ENCODE data around the gene FAM200A. TPM values are rescaled to one million over a fixed set of nuclear protein-coding genes. Genes with fewer than 3 reads are reported as not detected.
A peak's percentile ranks its signal among the peaks of the same experiment; 100 is the strongest.

Gene FAM200A
- total RNA-seq, 1 donor from 2014 or later = 6.8 TPM

DNA sequence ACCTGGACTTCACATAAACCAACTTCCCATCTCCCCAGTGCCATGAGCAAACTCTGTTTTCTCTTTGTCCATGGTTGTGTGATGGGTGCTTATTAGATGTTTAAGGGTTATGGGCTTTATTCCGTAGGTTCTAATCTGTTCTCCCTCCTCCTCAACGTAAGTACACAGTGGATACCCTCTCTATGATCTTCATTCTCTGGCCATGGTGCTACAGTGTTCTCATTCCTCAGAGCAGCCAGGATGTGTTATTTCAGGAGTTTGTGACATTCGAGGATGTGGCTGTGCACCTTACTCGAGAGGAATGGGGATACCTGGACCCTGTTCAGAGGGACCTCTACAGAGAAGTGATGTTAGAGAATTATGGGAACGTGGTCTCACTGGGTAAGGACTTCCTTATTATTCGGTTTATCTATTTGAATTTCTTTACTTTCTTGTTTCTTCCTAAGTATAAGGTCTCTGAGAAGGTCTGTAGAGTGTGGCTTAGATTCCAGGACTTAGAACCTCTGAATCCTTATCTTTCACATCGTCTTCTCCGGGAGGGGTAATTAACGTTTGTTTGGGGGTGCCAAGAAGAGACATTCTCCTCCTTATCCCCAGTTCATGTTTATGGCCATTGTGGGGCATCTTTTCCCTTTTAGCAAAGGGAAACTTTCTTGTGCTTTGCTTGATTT, 10.3 kb upstream of the FAM200A start:
- Mint-ChIP-seq H3K4me3 (ENCODE audit: unreplicated experiment) (peak overlapping the region; percentile 43), H3K27ac (ENCODE audit: unreplicated experiment) (no peak overlapping the region)
- DNase-seq (ENCODE audit: low spot score) = no peak

GRCh38 chr7:99561737-99562051, 9.8 kb upstream of the FAM200A start:
- Mint-ChIP-seq H3K9me3 (ENCODE audit: unreplicated experiment) (no peaks in the 10 kb centered on the region), H3K27ac (ENCODE audit: unreplicated experiment) (no peak overlapping the region), H3K4me3 (ENCODE audit: unreplicated experiment) (no peak overlapping the region), H3K27me3 (ENCODE audit: unreplicated experiment) (peaks cover 3% of the 10 kb centered on the region), H3K4me1 (ENCODE audit: unreplicated experiment) (peaks cover 22% of the 10 kb centered on the region), H3K36me3 (ENCODE audit: low read depth, unreplicated experiment) (peaks cover 39% of the 10 kb centered on the region)
- DNase-seq (ENCODE audit: low spot score) = no peak
- no peak for TF ChIP-seq CTCF (IDR thresholded peaks at IDR 0.05; ENCODE audit: unreplicated experiment)

More for the DNA sequence above, 10.3 kb upstream of the FAM200A start:
- H3K4me1 Mint-ChIP-seq (ENCODE audit: unreplicated experiment) = peaks cover 19% of the 10 kb centered on the region
- no peak for TF ChIP-seq CTCF (IDR thresholded peaks at IDR 0.05; ENCODE audit: unreplicated experiment)
- peaks cover 3% of the 10 kb centered on the region for H3K27me3 Mint-ChIP-seq (ENCODE audit: unreplicated experiment)
- peaks cover 39% of the 10 kb centered on the region for H3K36me3 Mint-ChIP-seq (ENCODE audit: low read depth, unreplicated experiment)
- H3K9me3 Mint-ChIP-seq (ENCODE audit: unreplicated experiment) = no peaks in the 10 kb centered on the region

- Mint-ChIP-seq H3K27me3 (ENCODE audit: unreplicated experiment) (peaks cover 3% of the 10 kb centered on the region), H3K4me1 (ENCODE audit: unreplicated experiment) (peaks cover 22% of the 10 kb centered on the region), H3K27ac (ENCODE audit: unreplicated experiment) (peak overlapping the region; percentile 20), H3K9me3 (ENCODE audit: unreplicated experiment) (no peaks in the 10 kb centered on the region), H3K4me3 (ENCODE audit: unreplicated experiment) (peak overlapping the region; percentile 81), H3K36me3 (ENCODE audit: low read depth, unreplicated experiment) (peaks cover 39% of the 10 kb centered on the region)
- no peak for TF ChIP-seq CTCF (IDR thresholded peaks at IDR 0.05; ENCODE audit: unreplicated experiment)
- DNase-seq (ENCODE audit: low spot score) = no peak
Observed at GRCh38 chr7:99560834-99561736, 9.2 kb upstream of the FAM200A start.

DNA sequence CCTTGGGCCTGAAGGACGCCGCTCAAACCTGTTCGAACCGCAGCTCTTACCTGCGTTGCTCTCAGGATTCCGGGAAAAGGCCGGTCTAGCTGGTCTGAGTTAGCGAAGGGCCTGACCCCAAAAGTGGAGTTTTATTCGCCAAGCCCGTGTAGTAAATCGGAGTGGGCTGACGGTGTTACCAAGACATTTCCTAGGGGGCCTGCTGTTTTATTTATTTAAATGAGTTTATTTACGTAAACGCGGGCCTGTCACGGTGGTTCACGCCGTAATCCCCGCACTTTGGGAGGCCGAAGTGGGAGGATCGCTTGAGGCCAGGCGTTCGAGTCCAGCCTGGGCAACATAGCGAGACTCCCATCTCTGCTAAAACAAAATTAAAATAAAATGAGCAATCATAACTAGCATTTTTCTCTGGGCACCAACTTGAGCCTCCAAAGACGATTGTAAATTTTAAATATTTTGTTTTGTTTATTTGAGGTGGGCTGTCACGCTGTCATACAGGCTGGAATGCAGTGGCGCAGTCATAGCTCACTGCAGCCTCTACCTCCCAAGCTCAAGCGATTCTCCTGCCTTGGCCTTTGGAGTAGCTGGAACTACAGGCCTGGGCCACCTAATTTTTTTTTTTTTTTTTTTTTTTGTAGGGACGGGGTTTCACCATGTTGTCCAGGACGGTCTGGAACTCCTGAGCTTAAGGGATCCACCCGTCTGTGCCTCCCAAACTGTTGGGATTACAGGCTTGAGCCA, 7.4 kb upstream of the FAM200A start:
- Mint-ChIP-seq H3K4me1 (ENCODE audit: unreplicated experiment) (peaks cover 22% of the 10 kb centered on the region), H3K4me3 (ENCODE audit: unreplicated experiment) (peak overlapping the region; percentile 97), H3K27ac (ENCODE audit: unreplicated experiment) (peak overlapping the region; percentile 93), H3K27me3 (ENCODE audit: unreplicated experiment) (peaks cover 3% of the 10 kb centered on the region), H3K9me3 (ENCODE audit: unreplicated experiment) (no peaks in the 10 kb centered on the region), H3K36me3 (ENCODE audit: low read depth, unreplicated experiment) (peaks cover 30% of the 10 kb centered on the region)
- no peak for DNase-seq (ENCODE audit: low spot score)
- TF ChIP-seq CTCF (IDR thresholded peaks at IDR 0.05; ENCODE audit: unreplicated experiment) = no peak

Data from endothelial cell (in vitro differentiated cells).